Activated CD4-positive, alpha-beta T cell treated with anti-CD3 and anti-CD28 coated beads, Interleukin-2, amount 50 U/mL, for 48 hours (primary cell): ENCODE data around the gene CEP72.
"Not testable (repeated sequence)": the region's sequence is repeated elsewhere in the genome, so short reads cannot be mapped to it uniquely, and the experiment has no call there.

Experiments used
- DNase-seq, 2 experiments: peaks; one replicate each; pipeline ENCODE4 v3.0.0-alpha.2; 2020

Gene CEP72

DNA sequence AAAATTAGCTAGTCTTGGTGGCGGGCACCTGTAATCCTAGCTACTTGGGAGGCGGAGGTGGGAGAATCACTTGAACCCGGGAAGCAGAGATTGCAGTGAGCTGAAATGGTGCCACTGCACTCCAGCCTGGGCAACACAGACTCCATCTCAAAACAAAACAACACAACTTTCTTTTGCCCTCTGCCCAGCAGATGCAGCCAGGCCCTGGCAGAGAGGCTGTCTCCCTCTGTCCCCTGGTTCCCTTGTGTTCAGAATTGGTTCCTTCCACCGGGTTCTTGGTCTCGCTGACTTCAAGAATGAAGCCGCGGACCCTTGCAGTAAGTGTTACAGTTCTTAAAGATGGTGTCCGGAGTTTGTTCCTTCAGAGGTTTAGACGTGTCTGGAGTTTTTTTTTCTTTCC, 30.2 kb upstream of the CEP72 start:
- DNase-seq, result no peak

DNA sequence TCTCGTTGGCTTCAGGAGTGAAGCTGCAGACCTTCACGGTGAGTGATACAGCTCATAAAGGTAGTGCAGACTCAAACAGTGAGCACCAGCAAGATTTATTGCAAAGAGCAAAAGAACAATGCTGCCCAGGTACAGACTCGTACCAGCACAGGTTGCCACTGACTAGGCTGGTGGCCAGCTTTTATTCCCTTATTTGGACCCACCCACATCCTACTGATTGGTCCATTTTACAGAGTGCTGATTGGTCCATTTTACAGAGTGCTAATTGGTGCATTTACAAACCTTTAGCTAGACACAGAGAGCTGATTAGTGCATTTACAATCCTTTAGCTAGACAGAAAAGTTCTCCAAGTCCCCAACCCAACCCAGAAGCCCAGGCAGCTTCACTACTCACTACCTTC, 29.7 kb upstream of the CEP72 start:
- not testable (repeated sequence) for DNase-seq

DNA sequence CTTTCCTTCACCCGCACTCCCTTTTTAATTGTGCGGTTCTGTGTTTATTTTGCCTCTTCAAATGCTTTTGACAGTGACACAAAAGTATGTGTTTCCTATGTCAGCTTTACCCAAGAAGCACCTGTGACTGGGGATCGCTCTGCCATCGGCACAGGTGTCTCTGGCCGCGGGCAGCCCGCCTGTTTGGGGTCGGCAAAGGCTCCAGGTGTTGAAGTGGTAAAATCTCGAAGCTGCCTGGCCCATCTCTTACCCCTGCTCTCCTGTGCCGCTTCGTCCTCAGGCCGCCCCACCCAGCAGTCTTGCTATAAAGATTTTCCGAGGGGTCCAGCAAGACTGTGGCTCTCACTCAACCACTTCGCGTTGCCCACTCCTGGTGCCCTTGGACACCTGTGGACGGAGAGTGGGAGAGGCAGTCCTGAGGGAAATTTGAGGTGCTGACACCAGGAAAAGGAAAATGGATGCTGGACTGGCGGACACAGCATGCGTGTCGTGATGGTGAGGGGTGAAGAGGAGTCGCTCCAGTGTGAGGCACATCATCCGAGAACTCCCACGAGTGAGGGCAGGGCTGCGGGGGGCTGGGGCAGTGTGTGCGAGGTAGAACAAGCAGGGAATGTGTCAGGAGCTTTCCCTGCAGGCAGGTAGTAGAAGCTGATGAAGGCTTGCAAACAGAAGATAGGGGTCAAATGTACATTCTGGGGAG, 29.1 kb upstream of the CEP72 start:
- no peak for DNase-seq

- DNase-seq, result no peak
These were observed 28.5 kb upstream of the CEP72 start for GRCh38 chr5:583645-584044.

DNA sequence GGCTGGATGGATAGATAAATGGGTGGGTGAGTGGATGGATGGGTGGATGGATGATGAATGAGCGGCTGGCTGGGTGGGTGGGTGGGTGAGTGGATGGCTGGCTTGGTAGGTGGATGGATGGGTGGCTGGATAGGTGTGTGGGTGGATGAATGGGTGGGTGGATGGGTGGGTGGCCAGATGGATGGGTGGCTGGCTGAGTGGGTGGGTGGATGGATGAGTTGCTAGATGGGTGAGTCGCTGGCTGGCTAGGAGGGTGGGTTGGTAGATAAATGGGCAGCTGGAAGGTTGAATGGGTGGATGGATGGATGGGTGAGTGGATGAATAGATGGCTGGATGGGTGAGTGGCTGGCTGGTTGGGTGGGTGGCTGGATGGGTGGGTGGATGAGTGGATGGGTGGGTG, 27.9 kb upstream of the CEP72 start:
- DNase-seq, result no peak

- DNase-seq, result no peak
These were observed 27.3 kb upstream of the CEP72 start for GRCh38 chr5:584846-585245.

DNA sequence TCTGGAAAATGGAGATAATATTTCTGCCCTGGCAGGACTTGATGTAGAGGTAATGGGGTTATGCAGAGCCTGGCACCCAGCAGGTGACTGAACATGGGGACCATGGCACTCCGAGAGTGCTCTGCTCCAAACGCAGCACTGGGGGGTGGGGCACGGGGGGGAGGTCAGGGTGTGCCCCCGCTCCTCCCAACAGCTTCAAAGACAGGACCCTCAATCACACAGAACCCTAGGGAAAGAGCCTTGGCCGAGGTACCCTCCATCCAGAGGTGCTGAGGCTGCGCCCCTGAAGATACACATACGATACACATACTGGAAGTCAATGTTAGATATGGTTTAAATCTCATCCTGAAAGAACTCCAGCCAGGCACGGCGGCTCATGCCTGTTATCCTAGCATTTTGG, 26.6 kb upstream of the CEP72 start:
- DNase-seq, result no peak

DNA sequence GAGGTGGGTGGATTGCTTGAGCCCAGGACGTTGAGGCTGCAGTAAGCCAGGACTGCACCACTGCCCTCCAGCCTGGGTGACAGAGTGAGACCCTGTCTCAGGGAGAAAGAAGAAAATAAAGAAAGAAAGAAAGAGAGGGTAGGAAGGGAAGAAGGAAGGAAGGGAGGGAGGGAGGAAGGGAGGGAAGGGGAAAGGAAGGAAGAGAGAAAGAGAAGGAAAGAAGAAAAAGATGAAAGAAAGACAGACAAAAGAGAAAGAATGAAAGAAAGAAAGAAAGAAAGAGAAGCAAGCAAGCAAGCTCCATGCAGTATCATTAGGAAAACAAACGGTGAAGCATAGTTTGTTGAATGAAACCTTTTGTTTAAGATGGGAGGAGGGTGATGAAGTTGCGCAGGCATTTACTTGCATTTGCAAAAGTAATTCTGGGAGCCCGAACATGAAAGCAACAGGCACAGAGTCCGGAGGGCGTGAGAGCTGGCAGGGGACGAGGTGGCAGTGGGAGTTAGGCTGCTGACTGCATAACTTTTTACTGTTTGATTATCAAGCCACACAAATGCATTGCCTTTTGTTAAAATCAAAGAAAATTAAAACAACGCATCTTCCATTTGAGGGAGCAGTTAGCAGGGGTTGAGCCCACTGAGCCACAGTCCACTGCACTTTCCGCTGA, 26.0 kb upstream of the CEP72 start:
- no peak for DNase-seq

- DNase-seq, result no peak
These were observed 25.3 kb upstream of the CEP72 start for GRCh38 chr5:586751-587285.

GRCh38 chr5:587403-587802, 24.7 kb upstream of the CEP72 start:
- DNase-seq, result no peak

DNA sequence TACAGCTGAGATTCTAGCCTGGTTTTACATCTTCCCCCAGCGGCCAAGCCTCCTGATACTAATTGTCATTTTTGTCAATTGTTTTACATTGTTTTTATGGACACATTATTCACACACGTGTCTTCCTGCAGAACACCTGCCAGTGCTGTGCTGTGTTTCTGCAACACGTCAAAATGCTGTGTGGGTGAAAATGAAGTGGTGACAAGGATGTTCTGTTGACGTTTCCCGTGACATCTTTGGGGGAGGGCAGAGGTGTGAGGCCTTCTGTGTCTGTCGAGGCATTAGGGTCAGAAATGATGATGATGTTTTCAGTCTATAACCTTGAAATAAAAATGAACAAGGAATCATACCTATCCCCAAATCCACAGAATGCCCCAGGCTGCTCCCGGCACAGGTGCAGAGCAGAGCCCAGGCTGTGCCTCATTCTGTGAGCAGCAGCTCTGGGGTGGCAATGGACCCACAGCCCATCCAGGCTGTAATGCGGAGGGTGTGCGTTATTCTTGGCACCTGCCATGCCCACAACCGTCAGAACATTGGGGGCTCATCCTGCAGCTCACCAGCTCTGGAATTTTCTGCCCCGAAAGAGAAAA, 23.6 kb upstream of the CEP72 start:
- no peak for DNase-seq

DNA sequence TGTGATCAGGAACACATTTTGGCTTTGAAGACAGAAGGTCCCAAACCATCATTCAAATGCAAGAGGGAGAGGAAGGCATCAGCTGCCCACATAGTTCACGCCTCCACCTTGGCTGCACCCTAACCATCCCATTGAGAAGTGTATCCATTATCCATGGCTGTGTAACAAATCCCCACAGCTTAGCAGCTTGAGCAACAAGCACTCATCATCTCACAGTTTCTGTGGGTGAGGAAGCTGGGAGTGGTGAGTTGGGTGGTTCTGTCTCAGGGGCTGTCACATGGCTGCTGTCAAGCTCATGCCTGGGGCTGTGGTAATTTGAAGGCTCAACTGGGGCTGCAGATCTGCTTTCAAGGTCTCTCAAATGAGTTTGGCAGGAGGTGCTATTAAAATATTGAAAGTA, 23.0 kb upstream of the CEP72 start:
- no peak for DNase-seq

GRCh38 chr5:589588-589987, 22.6 kb upstream of the CEP72 start:
- no peak for DNase-seq

GRCh38 chr5:590346-590745, 21.8 kb upstream of the CEP72 start:
- no peak for DNase-seq

DNA sequence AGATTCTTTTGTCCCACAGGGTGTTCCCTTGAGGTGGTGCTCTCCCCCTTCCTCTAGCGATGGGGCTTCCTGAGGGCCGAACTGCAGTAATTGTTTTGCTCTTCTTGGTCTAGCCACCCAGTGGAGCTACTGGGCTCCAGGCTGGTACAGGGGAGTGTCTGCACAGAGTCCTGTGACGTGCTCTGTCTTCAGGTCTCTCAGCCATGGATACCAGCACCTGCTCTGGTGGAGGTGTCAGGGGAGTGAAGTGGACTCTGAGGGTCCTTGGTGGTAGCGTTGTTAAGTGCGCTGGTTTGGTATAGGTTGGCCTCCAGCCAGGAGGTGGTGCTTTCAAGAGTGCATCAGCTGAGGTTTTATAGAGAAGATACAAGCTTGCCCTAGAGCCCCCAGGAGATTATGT, 20.4 kb upstream of the CEP72 start:
- no peak for DNase-seq

DNA sequence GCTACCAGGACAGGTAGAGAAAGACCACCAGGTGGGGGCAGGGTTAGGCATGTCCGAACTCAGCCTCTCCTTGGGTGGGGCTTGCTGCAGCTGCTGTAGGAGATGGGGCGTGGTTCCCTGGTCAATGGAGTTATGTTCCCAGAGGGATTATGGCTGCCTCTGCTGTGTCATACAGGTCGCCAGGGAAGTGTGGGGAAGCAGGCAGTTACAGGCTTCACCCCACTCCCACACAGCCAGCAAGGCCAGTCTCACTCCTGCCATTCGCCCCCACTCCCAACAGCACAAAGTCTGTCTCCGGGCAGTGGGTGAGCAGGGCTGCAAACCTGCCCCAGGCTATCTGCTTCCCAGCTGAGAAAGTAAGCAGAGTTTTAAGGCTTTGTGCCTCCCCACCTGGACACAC, 20.0 kb upstream of the CEP72 start:
- no peak for DNase-seq

GRCh38 chr5:593511-593910, 18.6 kb upstream of the CEP72 start:
- DNase-seq, result no peak

- no peak for DNase-seq
These were observed 17.8 kb upstream of the CEP72 start for GRCh38 chr5:594226-594860.

GRCh38 chr5:595285-595875, 16.8 kb upstream of the CEP72 start:
- no peak for DNase-seq

GRCh38 chr5:597871-598563, 14.1 kb upstream of the CEP72 start:
- no peak for DNase-seq

GRCh38 chr5:598564-598890, 13.6 kb upstream of the CEP72 start:
- DNase-seq, result no peak

DNA sequence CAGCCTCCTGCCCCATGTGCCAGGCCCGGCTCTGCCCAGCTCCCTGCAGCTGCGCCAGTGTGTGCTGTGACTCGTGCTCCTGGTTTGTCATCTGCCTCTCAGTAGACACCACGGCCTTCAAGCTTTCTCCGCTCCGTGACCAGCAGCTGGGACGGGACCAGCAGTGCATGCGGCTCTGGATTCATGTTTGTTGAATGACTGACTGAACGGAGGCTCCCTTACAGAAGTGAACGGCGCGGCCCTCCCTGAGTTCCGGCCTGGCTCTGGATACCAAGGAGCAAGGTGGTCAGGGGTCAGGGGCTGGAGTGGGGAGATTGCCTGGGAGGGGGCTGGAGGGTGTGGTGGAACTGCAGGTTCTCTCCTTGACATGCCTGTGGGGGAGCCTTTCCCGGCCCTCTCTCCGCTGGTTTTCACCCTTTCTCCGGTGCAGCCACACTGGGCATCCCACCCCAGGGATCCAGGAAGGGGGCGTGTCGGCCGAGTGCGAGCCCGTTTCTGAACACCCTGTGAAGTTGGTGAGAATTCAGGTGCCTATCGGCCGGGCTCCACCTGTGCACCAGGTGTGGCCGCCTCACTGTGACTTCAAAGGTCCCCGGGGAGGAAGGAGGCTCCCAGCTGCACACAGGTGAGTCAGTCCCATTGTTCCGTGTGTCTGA, 11.1 kb upstream of the CEP72 start:
- no peak for DNase-seq
